ENCODE results near the gene TRIOBP.

The TRIOBP gene

GRCh38 chr22:37658133-37659065, 38.4 kb upstream of the TRIOBP start, which contains the start of gene PDXP:
PDXP (plus strand) TSS chr22:37658723; CDS start chr22:37658783, 60 bp downstream.
- H3K4me3 ChIP-seq (ENCODE audit: low read length) = peak within 1 kb of the TSS; percentile 59
- H3K4me1 ChIP-seq (ENCODE audit: insufficient read depth, low read length) = peaks cover 4% of the 10 kb centered on the region; the same call in 1 of the 2 replicates
- H3K27ac ChIP-seq (ENCODE audit: low read depth, low read length) = peak within 1 kb of the TSS; percentile 50; the same call in 1 of the 2 replicates
- H3K36me3 ChIP-seq (ENCODE audit: insufficient read depth, low read length) = peaks cover 7% of the 10 kb centered on the region
- peak within 1 kb of the TSS; percentile 76 for H3K9ac ChIP-seq (ENCODE audit: low read depth, low read length)
- no peaks in the 10 kb centered on the region for H3K9me3 ChIP-seq (ENCODE audit: insufficient read depth, low read depth, low read length)
- H3K27me3 ChIP-seq (ENCODE audit: insufficient read depth, low read length) = no peaks in the 10 kb centered on the region
- under 1% methylated on average over 101 of the region's 101 CpGs for WGBS

- Histone ChIP-seq H3K4me1 (ENCODE audit: insufficient read depth, low read length) (peaks cover 4% of the 10 kb centered on the region; the same call in 1 of the 2 replicates), H3K4me3 (ENCODE audit: low read length) (peak overlapping the region; percentile 59), H3K36me3 (ENCODE audit: insufficient read depth, low read length) (peaks cover 5% of the 10 kb centered on the region; the same call in 1 of the 2 replicates), H3K9ac (ENCODE audit: low read depth, low read length) (peak overlapping the region; percentile 76), H3K27me3 (ENCODE audit: insufficient read depth, low read length) (no peaks in the 10 kb centered on the region), H3K9me3 (ENCODE audit: insufficient read depth, low read depth, low read length) (no peaks in the 10 kb centered on the region), H3K27ac (ENCODE audit: low read depth, low read length) (no peak overlapping the region)
- WGBS = 6% methylated on average over 68 of the region's 68 CpGs
Measured at GRCh38 chr22:37659066-37659896, 37.6 kb upstream of the TRIOBP start.

- 85% methylated on average over 14 of the region's 14 CpGs for WGBS
- Histone ChIP-seq H3K27me3 (ENCODE audit: insufficient read depth, low read length) (no peaks in the 10 kb centered on the region), H3K4me3 (ENCODE audit: low read length) (peak overlapping the region; percentile 59), H3K9me3 (ENCODE audit: insufficient read depth, low read depth, low read length) (no peaks in the 10 kb centered on the region), H3K36me3 (ENCODE audit: insufficient read depth, low read length) (peaks cover 6% of the 10 kb centered on the region), H3K9ac (ENCODE audit: low read depth, low read length) (peak overlapping the region; percentile 76; the same call in 1 of the 2 replicates), H3K27ac (ENCODE audit: low read depth, low read length) (no peak overlapping the region), H3K4me1 (ENCODE audit: insufficient read depth, low read length) (peaks cover 4% of the 10 kb centered on the region; the same call in 1 of the 2 replicates)
Measured at GRCh38 chr22:37659897-37660708, 36.7 kb upstream of the TRIOBP start.

- Histone ChIP-seq H3K9me3 (ENCODE audit: insufficient read depth, low read depth, low read length) (no peaks in the 10 kb centered on the region), H3K27me3 (ENCODE audit: insufficient read depth, low read length) (no peaks in the 10 kb centered on the region), H3K27ac (ENCODE audit: low read depth, low read length) (no peak overlapping the region), H3K9ac (ENCODE audit: low read depth, low read length) (no peak overlapping the region), H3K4me1 (ENCODE audit: insufficient read depth, low read length) (peaks cover 4% of the 10 kb centered on the region; the same call in 1 of the 2 replicates), H3K4me3 (ENCODE audit: low read length) (no peak overlapping the region), H3K36me3 (ENCODE audit: insufficient read depth, low read length) (peaks cover 12% of the 10 kb centered on the region)
- 95% methylated on average over 2 of the region's 2 CpGs for WGBS
Measured at GRCh38 chr22:37660709-37661045, 36.2 kb upstream of the TRIOBP start.

- H3K9ac ChIP-seq (ENCODE audit: low read depth, low read length) = no peak overlapping the region
- H3K4me1 ChIP-seq (ENCODE audit: insufficient read depth, low read length) = peaks cover 4% of the 10 kb centered on the region; the same call in 1 of the 2 replicates
- no peak overlapping the region for H3K27ac ChIP-seq (ENCODE audit: low read depth, low read length)
- H3K4me3 ChIP-seq (ENCODE audit: low read length) = no peak overlapping the region
- no peaks in the 10 kb centered on the region for H3K27me3 ChIP-seq (ENCODE audit: insufficient read depth, low read length)
- 83% methylated on average over 12 of the region's 12 CpGs for WGBS
- H3K9me3 ChIP-seq (ENCODE audit: insufficient read depth, low read depth, low read length) = no peaks in the 10 kb centered on the region
- peaks cover 19% of the 10 kb centered on the region for H3K36me3 ChIP-seq (ENCODE audit: insufficient read depth, low read length)
Measured at GRCh38 chr22:37661160-37661924, 35.5 kb upstream of the TRIOBP start.

- WGBS = 94% methylated on average over 5 of the region's 5 CpGs
- H3K9ac ChIP-seq (ENCODE audit: low read depth, low read length) = no peak overlapping the region
Measured at GRCh38 chr22:37662039-37662438, 34.8 kb upstream of the TRIOBP start.

GRCh38 chr22:37663521-37664140, 33.2 kb upstream of the TRIOBP start:
- Histone ChIP-seq H3K27ac (ENCODE audit: low read depth, low read length) (no peak overlapping the region), H3K4me3 (ENCODE audit: low read length) (no peak overlapping the region), H3K36me3 (ENCODE audit: insufficient read depth, low read length) (peaks cover 25% of the 10 kb centered on the region), H3K4me1 (ENCODE audit: insufficient read depth, low read length) (0 out of 2 replicates have a peak, but pooled peaks cover 4% of the 10 kb centered on the region), H3K9me3 (ENCODE audit: insufficient read depth, low read depth, low read length) (no peaks in the 10 kb centered on the region), H3K27me3 (ENCODE audit: insufficient read depth, low read length) (no peaks in the 10 kb centered on the region), H3K9ac (ENCODE audit: low read depth, low read length) (no peak overlapping the region)
- 93% methylated on average over 16 of the region's 16 CpGs for WGBS

More at GRCh38 chr22:37662039-37662438, 34.8 kb upstream of the TRIOBP start:
- Histone ChIP-seq H3K9me3 (ENCODE audit: insufficient read depth, low read depth, low read length) (no peaks in the 10 kb centered on the region), H3K4me3 (ENCODE audit: low read length) (no peak overlapping the region), H3K36me3 (ENCODE audit: insufficient read depth, low read length) (peaks cover 25% of the 10 kb centered on the region), H3K4me1 (ENCODE audit: insufficient read depth, low read length) (peaks cover 4% of the 10 kb centered on the region; the same call in 1 of the 2 replicates), H3K27ac (ENCODE audit: low read depth, low read length) (no peak overlapping the region), H3K27me3 (ENCODE audit: insufficient read depth, low read length) (no peaks in the 10 kb centered on the region)

- no peak overlapping the region for H3K9ac ChIP-seq (ENCODE audit: low read depth, low read length)
- no peaks in the 10 kb centered on the region for H3K27me3 ChIP-seq (ENCODE audit: insufficient read depth, low read length)
- 0 out of 2 replicates have a peak, but pooled peaks cover 4% of the 10 kb centered on the region for H3K4me1 ChIP-seq (ENCODE audit: insufficient read depth, low read length)
- no peak overlapping the region for H3K4me3 ChIP-seq (ENCODE audit: low read length)
- no peaks in the 10 kb centered on the region for H3K9me3 ChIP-seq (ENCODE audit: insufficient read depth, low read depth, low read length)
- H3K27ac ChIP-seq (ENCODE audit: low read depth, low read length) = no peak overlapping the region
- H3K36me3 ChIP-seq (ENCODE audit: insufficient read depth, low read length) = peaks cover 25% of the 10 kb centered on the region
- WGBS = 92% methylated on average over 16 of the region's 16 CpGs
Measured at GRCh38 chr22:37664249-37665101, 32.4 kb upstream of the TRIOBP start.

GRCh38 chr22:37665487-37665886, 31.4 kb upstream of the TRIOBP start:
- H3K4me1 ChIP-seq (ENCODE audit: insufficient read depth, low read length) = 0 out of 2 replicates have a peak, but pooled peaks cover 2% of the 10 kb centered on the region
- 97% methylated on average over 24 of the region's 24 CpGs for WGBS
- no peaks in the 10 kb centered on the region for H3K9me3 ChIP-seq (ENCODE audit: insufficient read depth, low read depth, low read length)
- no peaks in the 10 kb centered on the region for H3K27me3 ChIP-seq (ENCODE audit: insufficient read depth, low read length)
- H3K36me3 ChIP-seq (ENCODE audit: insufficient read depth, low read length) = peaks cover 25% of the 10 kb centered on the region
- H3K27ac ChIP-seq (ENCODE audit: low read depth, low read length) = no peak overlapping the region
- H3K4me3 ChIP-seq (ENCODE audit: low read length) = no peak overlapping the region
- no peak overlapping the region for H3K9ac ChIP-seq (ENCODE audit: low read depth, low read length)

Measured in HUES64 (cell line).